ENCODE results near the gene CCDC69.

The CCDC69 gene

DNA sequence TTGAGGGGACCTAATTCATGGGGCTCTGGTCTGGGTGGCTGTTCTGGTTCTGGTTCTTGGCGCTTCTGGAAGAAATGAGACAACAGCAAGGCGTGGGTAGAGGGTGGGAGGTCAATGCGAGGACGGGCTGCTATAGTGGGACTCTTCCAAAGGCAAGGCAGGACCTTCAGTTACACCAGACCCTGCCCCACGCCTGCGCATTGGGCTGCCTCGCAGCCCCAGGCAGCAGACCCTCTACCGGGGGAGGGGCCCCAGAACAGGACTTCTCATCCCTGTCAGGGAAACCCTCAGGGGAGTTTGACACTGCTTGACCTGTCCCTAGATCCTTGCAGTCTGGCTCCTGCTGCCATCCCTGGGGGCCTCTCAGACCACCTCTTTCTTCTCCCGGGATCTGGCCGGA lies 18.5 kb downstream of the CCDC69 start:
- Histone ChIP-seq H3K4me2 (ENCODE audit: low read length, poor library complexity, severe bottlenecking) (no peak overlapping the region), H3K9ac (ENCODE audit: low read length) (no peak overlapping the region), H2BK120ac (ENCODE audit: low read depth, low read length) (no peak overlapping the region), H3K4ac (ENCODE audit: low read depth in 1 of 2, low read length in 2 of 2) (peak overlapping the region in 1 of 2 experiments; percentile 30), H3K36me3 (ENCODE audit: control insufficient read depth in 1 of 2, insufficient read depth in 2 of 2, low read depth in 1 of 2, low read length in 2 of 2) (no peaks in the 10 kb centered on the region), H2AFZ (ENCODE audit: low read depth, low read length) (no peak overlapping the region), H3K23ac (ENCODE audit: low read length in 2 of 2) (no peak overlapping the region), H2BK15ac (ENCODE audit: low read depth, poor library complexity, severe bottlenecking) (peak overlapping the region; percentile 21), H3K14ac (ENCODE audit: low read length in 2 of 2) (no peak overlapping the region), H3K27me3 (ENCODE audit: control insufficient read depth in 1 of 2, insufficient read depth in 1 of 2, low read length in 2 of 2) (peaks cover 0 to 6% of the 10 kb centered on the region in 2 experiments), H4K8ac (ENCODE audit: low read length) (no peak overlapping the region), H3K9me3 (ENCODE audit: control insufficient read depth, low read length) (no peaks in the 10 kb centered on the region), H3K4me1 (ENCODE audit: control insufficient read depth, insufficient read depth, low read depth, low read length) (no peaks in the 10 kb centered on the region), H2BK12ac (ENCODE audit: low read length in 2 of 2) (no peak overlapping the region), H3K27ac (ENCODE audit: low read length, poor library complexity, severe bottlenecking) (no peak overlapping the region), H3K79me1 (replicated peaks; ENCODE audit: low read length, poor library complexity, severe bottlenecking) (no peaks in the 10 kb centered on the region), H3K18ac (ENCODE audit: low read depth in 1 of 2, low read length in 2 of 2) (no peak overlapping the region), H3K4me3 (ENCODE audit: insufficient read depth in 1 of 2, low read depth in 1 of 2, low read length in 2 of 2) (no peak overlapping the region), H2AK5ac (ENCODE audit: low read length, severe bottlenecking) (no peak overlapping the region), H4K91ac (ENCODE audit: low read length) (no peak overlapping the region), H2BK5ac (ENCODE audit: low read depth, low read length, poor library complexity, severe bottlenecking) (no peak overlapping the region)
- DNase-seq, result no peak
- 84% methylated on average over 10 of the region's 10 CpGs for WGBS

DNA sequence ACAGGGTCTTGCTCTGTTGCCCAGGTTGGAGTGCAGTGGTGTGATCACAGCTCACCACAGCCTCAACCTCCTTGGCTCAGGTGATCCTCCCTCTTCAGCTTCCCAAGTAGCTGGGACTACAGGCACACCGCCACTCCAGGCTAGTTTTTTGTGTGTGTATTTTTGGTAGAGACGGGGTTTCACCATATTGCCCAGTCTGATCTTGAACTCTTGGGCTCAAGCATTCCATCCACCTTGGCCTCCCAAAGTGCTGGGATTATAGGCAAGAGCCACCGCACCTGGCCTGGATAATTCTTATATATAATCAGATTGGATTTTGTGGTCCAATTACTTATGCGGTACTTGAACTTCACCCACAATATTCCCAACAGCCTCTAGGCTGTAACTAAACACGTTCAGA lies 19.8 kb downstream of the CCDC69 start:
- no peak overlapping the region for H3K4ac ChIP-seq (ENCODE audit: low read depth in 1 of 2, low read length in 2 of 2)
- H2BK5ac ChIP-seq (ENCODE audit: low read depth, low read length, poor library complexity, severe bottlenecking), result no peak overlapping the region
- H3K23ac ChIP-seq (ENCODE audit: low read length in 2 of 2), result no peak overlapping the region
- no peak overlapping the region for H3K4me3 ChIP-seq (ENCODE audit: insufficient read depth in 1 of 2, low read depth in 1 of 2, low read length in 2 of 2)
- no peak overlapping the region for H4K8ac ChIP-seq (ENCODE audit: low read length)
- no peaks in the 10 kb centered on the region for H3K4me1 ChIP-seq (ENCODE audit: control insufficient read depth, insufficient read depth, low read depth, low read length)
- no peak overlapping the region for H3K4me2 ChIP-seq (ENCODE audit: low read length, poor library complexity, severe bottlenecking)
- H4K91ac ChIP-seq (ENCODE audit: low read length), result no peak overlapping the region
- no peaks in the 10 kb centered on the region for H3K79me1 ChIP-seq (replicated peaks; ENCODE audit: low read length, poor library complexity, severe bottlenecking)
- no peaks in the 10 kb centered on the region for H3K36me3 ChIP-seq (ENCODE audit: control insufficient read depth in 1 of 2, insufficient read depth in 2 of 2, low read depth in 1 of 2, low read length in 2 of 2)
- H3K9ac ChIP-seq (ENCODE audit: low read length), result no peak overlapping the region
- no peak overlapping the region for H2AFZ ChIP-seq (ENCODE audit: low read depth, low read length)
- WGBS, result 88% methylated on average over 5 of the region's 5 CpGs
- H3K27me3 ChIP-seq (ENCODE audit: control insufficient read depth in 1 of 2, insufficient read depth in 1 of 2, low read length in 2 of 2), result peaks cover 0 to 12% of the 10 kb centered on the region in 2 experiments
- no peaks in the 10 kb centered on the region for H3K9me3 ChIP-seq (ENCODE audit: control insufficient read depth, low read length)
- no peak overlapping the region for H2BK15ac ChIP-seq (ENCODE audit: low read depth, poor library complexity, severe bottlenecking)
- H3K27ac ChIP-seq (ENCODE audit: low read length, poor library complexity, severe bottlenecking), result no peak overlapping the region
- H2BK120ac ChIP-seq (ENCODE audit: low read depth, low read length), result no peak overlapping the region
- no peak overlapping the region for H3K14ac ChIP-seq (ENCODE audit: low read length in 2 of 2)
- no peak overlapping the region for H3K18ac ChIP-seq (ENCODE audit: low read depth in 1 of 2, low read length in 2 of 2)
- no peak overlapping the region for H2AK5ac ChIP-seq (ENCODE audit: low read length, severe bottlenecking)
- DNase-seq, result no peak
- no peak overlapping the region for H2BK12ac ChIP-seq (ENCODE audit: low read length in 2 of 2)

DNA sequence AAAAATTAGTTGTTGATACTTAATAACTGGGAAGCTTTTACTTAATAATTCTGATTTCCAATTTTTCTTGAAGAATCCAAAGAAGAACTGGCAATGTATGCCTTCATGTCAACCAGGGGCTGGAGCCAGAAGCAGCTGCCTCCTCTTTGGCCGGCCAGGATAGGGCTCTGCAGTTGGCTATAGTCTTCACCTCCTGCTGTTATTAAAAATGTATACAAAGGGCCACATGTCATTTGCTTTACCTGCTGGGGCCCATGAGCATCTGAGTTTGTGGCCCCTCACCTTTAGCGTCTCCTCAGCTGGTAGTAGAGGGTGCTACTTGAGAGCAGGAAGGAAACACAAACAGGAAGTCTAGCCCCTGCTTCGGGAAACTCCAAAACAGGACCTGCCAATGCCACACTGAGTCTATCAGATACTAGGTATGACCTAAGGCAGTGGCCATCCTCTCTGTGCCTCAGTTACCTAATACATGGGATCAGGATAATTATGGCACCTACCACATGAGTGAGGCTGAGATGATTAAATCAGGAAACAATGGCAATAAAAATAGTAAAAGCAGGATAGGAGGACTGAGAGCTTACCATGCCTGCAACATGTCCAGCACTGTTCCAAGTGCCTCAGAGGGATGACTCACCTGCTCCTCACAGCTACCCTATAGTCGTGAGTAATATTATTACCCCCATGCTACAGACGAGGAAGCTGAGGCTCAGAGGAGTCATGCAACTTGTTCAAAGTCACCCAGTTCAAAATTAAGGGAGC lies 21.3 kb downstream of the CCDC69 start:
- no peak overlapping the region for H2BK120ac ChIP-seq (ENCODE audit: low read depth, low read length)
- H3K4me3 ChIP-seq (ENCODE audit: insufficient read depth in 1 of 2, low read depth in 1 of 2, low read length in 2 of 2), result no peak overlapping the region
- H3K36me3 ChIP-seq (ENCODE audit: control insufficient read depth in 1 of 2, insufficient read depth in 2 of 2, low read depth in 1 of 2, low read length in 2 of 2), result no peaks in the 10 kb centered on the region
- no peak overlapping the region for H3K4me2 ChIP-seq (ENCODE audit: low read length, poor library complexity, severe bottlenecking)
- H2AK5ac ChIP-seq (ENCODE audit: low read length, severe bottlenecking), result no peak overlapping the region
- peak; percentile 63 for DNase-seq
- H3K27me3 ChIP-seq (ENCODE audit: control insufficient read depth in 1 of 2, insufficient read depth in 1 of 2, low read length in 2 of 2), result peaks cover 0 to 16% of the 10 kb centered on the region in 2 experiments
- no peak overlapping the region for H4K91ac ChIP-seq (ENCODE audit: low read length)
- H3K4me1 ChIP-seq (ENCODE audit: control insufficient read depth, insufficient read depth, low read depth, low read length), result no peaks in the 10 kb centered on the region
- H3K4ac ChIP-seq (ENCODE audit: low read depth in 1 of 2, low read length in 2 of 2), result no peak overlapping the region
- no peak overlapping the region for H2AFZ ChIP-seq (ENCODE audit: low read depth, low read length)
- H3K18ac ChIP-seq (ENCODE audit: low read depth in 1 of 2, low read length in 2 of 2), result no peak overlapping the region
- H3K9me3 ChIP-seq (ENCODE audit: control insufficient read depth, low read length), result no peaks in the 10 kb centered on the region
- no peak overlapping the region for H3K9ac ChIP-seq (ENCODE audit: low read length)
- no peaks in the 10 kb centered on the region for H3K79me1 ChIP-seq (replicated peaks; ENCODE audit: low read length, poor library complexity, severe bottlenecking)
- H4K8ac ChIP-seq (ENCODE audit: low read length), result no peak overlapping the region
- no peak overlapping the region for H2BK5ac ChIP-seq (ENCODE audit: low read depth, low read length, poor library complexity, severe bottlenecking)
- no peak overlapping the region for H3K14ac ChIP-seq (ENCODE audit: low read length in 2 of 2)
- 37% methylated on average over 5 of the region's 5 CpGs for WGBS
- H3K27ac ChIP-seq (ENCODE audit: low read length, poor library complexity, severe bottlenecking), result no peak overlapping the region
- H2BK15ac ChIP-seq (ENCODE audit: low read depth, poor library complexity, severe bottlenecking), result no peak overlapping the region
- no peak overlapping the region for H3K23ac ChIP-seq (ENCODE audit: low read length in 2 of 2)
- H2BK12ac ChIP-seq (ENCODE audit: low read length in 2 of 2), result no peak overlapping the region

DNA sequence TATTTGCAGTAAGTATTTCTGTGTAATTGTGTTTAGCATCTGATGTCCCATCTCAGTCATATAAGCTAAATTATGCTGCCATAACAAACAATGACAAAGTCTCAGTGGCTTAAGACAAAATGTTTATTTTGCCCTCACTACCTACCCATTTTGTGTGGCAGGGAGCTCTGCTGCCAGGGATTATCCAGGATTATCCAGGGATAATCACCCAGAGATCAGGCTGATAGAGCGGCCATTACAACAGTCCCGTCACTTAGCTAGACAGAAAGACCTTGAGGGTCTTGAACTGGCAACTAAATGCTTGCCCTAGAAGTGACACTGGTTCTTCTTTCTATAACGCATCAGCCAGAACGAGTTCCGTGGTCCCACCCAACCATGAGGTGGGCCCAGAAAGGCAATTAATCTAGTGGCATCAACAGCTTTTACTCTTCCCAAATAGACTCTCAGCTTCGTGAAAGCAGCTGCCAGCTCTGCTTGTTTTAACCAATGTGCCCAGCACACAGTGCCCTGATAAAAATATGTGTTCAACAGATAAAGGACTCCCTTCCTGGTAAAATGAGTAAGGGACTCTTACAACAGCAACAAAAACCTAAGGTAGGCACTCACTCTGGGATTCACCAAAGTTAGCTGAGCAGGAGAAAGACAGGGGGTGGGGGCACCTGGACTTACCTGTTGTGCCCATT lies 22.8 kb downstream of the CCDC69 start:
- no peak overlapping the region for H3K4me3 ChIP-seq (ENCODE audit: insufficient read depth in 1 of 2, low read depth in 1 of 2, low read length in 2 of 2)
- DNase-seq, result no peak
- H3K27me3 ChIP-seq (ENCODE audit: control insufficient read depth in 1 of 2, insufficient read depth in 1 of 2, low read length in 2 of 2), result peaks cover 0 to 16% of the 10 kb centered on the region in 2 experiments
- H3K4ac ChIP-seq (ENCODE audit: low read depth in 1 of 2, low read length in 2 of 2), result no peak overlapping the region
- no peak overlapping the region for H3K9ac ChIP-seq (ENCODE audit: low read length)
- H3K4me2 ChIP-seq (ENCODE audit: low read length, poor library complexity, severe bottlenecking), result no peak overlapping the region
- no peaks in the 10 kb centered on the region for H3K4me1 ChIP-seq (ENCODE audit: control insufficient read depth, insufficient read depth, low read depth, low read length)
- no peak overlapping the region for H3K23ac ChIP-seq (ENCODE audit: low read length in 2 of 2)
- no peaks in the 10 kb centered on the region for H3K79me1 ChIP-seq (replicated peaks; ENCODE audit: low read length, poor library complexity, severe bottlenecking)
- H3K9me3 ChIP-seq (ENCODE audit: control insufficient read depth, low read length), result no peaks in the 10 kb centered on the region
- 93% methylated on average over 6 of the region's 6 CpGs for WGBS
- H4K8ac ChIP-seq (ENCODE audit: low read length), result no peak overlapping the region
- no peak overlapping the region for H3K14ac ChIP-seq (ENCODE audit: low read length in 2 of 2)
- no peak overlapping the region for H2AFZ ChIP-seq (ENCODE audit: low read depth, low read length)
- no peak overlapping the region for H4K91ac ChIP-seq (ENCODE audit: low read length)
- H2BK12ac ChIP-seq (ENCODE audit: low read length in 2 of 2), result no peak overlapping the region
- H3K18ac ChIP-seq (ENCODE audit: low read depth in 1 of 2, low read length in 2 of 2), result no peak overlapping the region
- H2BK120ac ChIP-seq (ENCODE audit: low read depth, low read length), result no peak overlapping the region
- H2BK5ac ChIP-seq (ENCODE audit: low read depth, low read length, poor library complexity, severe bottlenecking), result no peak overlapping the region
- no peak overlapping the region for H2AK5ac ChIP-seq (ENCODE audit: low read length, severe bottlenecking)
- H2BK15ac ChIP-seq (ENCODE audit: low read depth, poor library complexity, severe bottlenecking), result no peak overlapping the region
- no peak overlapping the region for H3K27ac ChIP-seq (ENCODE audit: low read length, poor library complexity, severe bottlenecking)
- no peaks in the 10 kb centered on the region for H3K36me3 ChIP-seq (ENCODE audit: control insufficient read depth in 1 of 2, insufficient read depth in 2 of 2, low read depth in 1 of 2, low read length in 2 of 2)
